Fibroblast of lung (primary cell): ENCODE results near the gene BCS1L.

ENCODE experiments used
- EZH2 ChIP-seq: IDR thresholded peaks from 2 replicates; pipeline ENCODE4 v1.5.1; 2012; ENCODE audit warnings: low read length, control low read depth, mild to moderate bottlenecking; ENCODE audit errors: missing control alignments
- TF ChIP-seq, protein P1 (sequence below), 2 donors: IDR thresholded peaks in 1 of 2; conservative IDR thresholded peaks in 1 of 2; 1 replicate in 1 of 2; 2 replicates in 1 of 2; pipeline ENCODE4 v1.5.1; 2011 to 2012; ENCODE audit warnings: low read length in 2 of 2, control low read depth in 1 of 2, inconsistent platforms in 1 of 2, low read depth in 1 of 2, mild to moderate bottlenecking in 1 of 2

DNA sequence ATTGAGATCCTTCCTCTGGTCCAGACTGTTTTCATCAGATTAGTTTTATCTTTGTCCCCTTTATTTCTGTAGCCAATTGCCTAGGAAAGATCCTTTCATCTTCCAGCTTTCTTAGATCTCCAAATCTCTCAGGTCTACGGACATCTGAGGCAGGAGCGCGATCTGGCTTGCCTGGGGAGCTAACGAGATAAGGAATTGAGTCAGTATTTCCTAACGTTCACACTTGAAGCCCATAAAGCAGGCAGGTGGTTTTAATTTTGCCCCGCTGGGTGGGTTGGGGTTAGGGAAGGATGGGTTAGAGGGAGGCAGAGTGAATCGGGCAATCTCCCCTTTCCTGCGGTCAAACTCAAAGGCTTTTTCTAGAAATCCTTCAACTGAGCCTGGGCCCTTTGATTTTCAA, 50.4 kb downstream of the BCS1L start:
- TF ChIP-seq, protein P1, sequence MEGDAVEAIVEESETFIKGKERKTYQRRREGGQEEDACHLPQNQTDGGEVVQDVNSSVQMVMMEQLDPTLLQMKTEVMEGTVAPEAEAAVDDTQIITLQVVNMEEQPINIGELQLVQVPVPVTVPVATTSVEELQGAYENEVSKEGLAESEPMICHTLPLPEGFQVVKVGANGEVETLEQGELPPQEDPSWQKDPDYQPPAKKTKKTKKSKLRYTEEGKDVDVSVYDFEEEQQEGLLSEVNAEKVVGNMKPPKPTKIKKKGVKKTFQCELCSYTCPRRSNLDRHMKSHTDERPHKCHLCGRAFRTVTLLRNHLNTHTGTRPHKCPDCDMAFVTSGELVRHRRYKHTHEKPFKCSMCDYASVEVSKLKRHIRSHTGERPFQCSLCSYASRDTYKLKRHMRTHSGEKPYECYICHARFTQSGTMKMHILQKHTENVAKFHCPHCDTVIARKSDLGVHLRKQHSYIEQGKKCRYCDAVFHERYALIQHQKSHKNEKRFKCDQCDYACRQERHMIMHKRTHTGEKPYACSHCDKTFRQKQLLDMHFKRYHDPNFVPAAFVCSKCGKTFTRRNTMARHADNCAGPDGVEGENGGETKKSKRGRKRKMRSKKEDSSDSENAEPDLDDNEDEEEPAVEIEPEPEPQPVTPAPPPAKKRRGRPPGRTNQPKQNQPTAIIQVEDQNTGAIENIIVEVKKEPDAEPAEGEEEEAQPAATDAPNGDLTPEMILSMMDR (conservative IDR thresholded peaks at IDR 0.05 in 1 of 2, IDR thresholded peaks at IDR 0.05 in 1 of 2; ENCODE audit: low read depth in 1 of 2, low read length in 2 of 2): no peak
- TF ChIP-seq EZH2: no peak
